ENCODE data around the gene CHMP2A.
"Not testable (repeated sequence)": the region's sequence is repeated elsewhere in the genome, so short reads cannot be mapped to it uniquely, and the experiment has no call there.

The CHMP2A gene

GRCh38 chr19:58510084-58510862 is 44.6 kb downstream of the CHMP2A start:
- DNase-seq: no peak

- no peak for DNase-seq
Observed at GRCh38 chr19:58509731-58510083, 45.2 kb downstream of the CHMP2A start.

- not testable (repeated sequence) for DNase-seq
Observed at GRCh38 chr19:58507602-58508223, 47.2 kb downstream of the CHMP2A start.
